Glomerular endothelial cell (primary cell): Measurements from ENCODE around the gene TTC28. TPM values are rescaled to one million over a fixed set of nuclear protein-coding genes. Genes with fewer than 3 reads are reported as not detected.
"Not testable (repeated sequence)": the region's sequence is repeated elsewhere in the genome, so short reads cannot be mapped to it uniquely, and the experiment has no call there.

Experiments used
- DNase-seq: peaks from one replicate; pipeline ENCODE4 v3.0.0-alpha.2; 2011; ENCODE audit warnings: low read depth, low spot score; ENCODE audit errors: extremely low read depth
- total RNA-seq: library from RNA; depleted of rRNA; stranded (reverse); fragments of >200 nt; gene quantifications from 2 replicates; pipeline ENCODE4 v1.2.3, GENCODE V29; 2015

Gene TTC28
- total RNA-seq, 1 donor from 2014 or later = 66.5 TPM

GRCh38 chr22:28246397-28246796 is 433.2 kb downstream of the TTC28 start:
- DNase-seq = no peak

- no peak for DNase-seq
These were observed 433.9 kb downstream of the TTC28 start for GRCh38 chr22:28245579-28246224.

- no peak for DNase-seq
These were observed 434.9 kb downstream of the TTC28 start for GRCh38 chr22:28244757-28245156.

GRCh38 chr22:28243539-28243938 is 436.1 kb downstream of the TTC28 start:
- DNase-seq = no peak

- no peak for DNase-seq
These were observed 437.9 kb downstream of the TTC28 start for GRCh38 chr22:28241656-28242290.

GRCh38 chr22:28239941-28240340 is 439.7 kb downstream of the TTC28 start:
- no peak for DNase-seq

- DNase-seq = no peak
These were observed 441.9 kb downstream of the TTC28 start for GRCh38 chr22:28237783-28238182.

- no peak for DNase-seq
These were observed 442.5 kb downstream of the TTC28 start for GRCh38 chr22:28237112-28237511.

GRCh38 chr22:28232204-28232603 is 447.4 kb downstream of the TTC28 start:
- DNase-seq = no peak

GRCh38 chr22:28231441-28231840 is 448.2 kb downstream of the TTC28 start:
- DNase-seq = no peak

- DNase-seq = no peak
These were observed 449.0 kb downstream of the TTC28 start for GRCh38 chr22:28230671-28231070.

- no peak for DNase-seq
These were observed 449.8 kb downstream of the TTC28 start for GRCh38 chr22:28229566-28230485.

- no peak for DNase-seq
These were observed 455.8 kb downstream of the TTC28 start for GRCh38 chr22:28223826-28224225.

GRCh38 chr22:28222976-28223745 is 456.5 kb downstream of the TTC28 start:
- no peak for DNase-seq

- no peak for DNase-seq
These were observed 457.1 kb downstream of the TTC28 start for GRCh38 chr22:28222571-28222970.

GRCh38 chr22:28222052-28222451 is 457.6 kb downstream of the TTC28 start:
- no peak for DNase-seq

- DNase-seq = no peak
These were observed 458.8 kb downstream of the TTC28 start for GRCh38 chr22:28220626-28221363.

- no peak for DNase-seq
These were observed 462.4 kb downstream of the TTC28 start for GRCh38 chr22:28217277-28217676.

GRCh38 chr22:28214750-28215149 is 464.9 kb downstream of the TTC28 start:
- not testable (repeated sequence) for DNase-seq

- DNase-seq = not testable (repeated sequence)
These were observed 470.2 kb downstream of the TTC28 start for GRCh38 chr22:28209457-28209856.
